Mucosa of descending colon (tissue), 3 donors: ENCODE measurements around the gene CFAP298. TPM values are rescaled to one million over a fixed set of nuclear protein-coding genes. Genes with fewer than 3 reads are reported as not detected.
"Not testable (repeated sequence)": the region's sequence is repeated elsewhere in the genome, so short reads cannot be mapped to it uniquely, and the experiment has no call there.

ENCODE experiments used
- ATAC-seq: fragments of 200-7000 bp; cut with Tn5 transposase; one replicate; pipeline ENCODE4 v1.9.1; 2020; ENCODE audit warnings: mild to moderate bottlenecking, moderate library complexity
- DNase-seq, 3 donors: peaks; one replicate each; pipeline ENCODE4 v3.0.0-alpha.2; 2020
- H3K36me3 ChIP-seq: fragments of 200-600 bp; one replicate; pipeline ENCODE4 v1.8.0; 2021; ENCODE audit warnings: low read depth, mild to moderate bottlenecking
- H3K4me1 ChIP-seq: fragments of 200-600 bp; one replicate; pipeline ENCODE4 v1.8.0; 2021; ENCODE audit warnings: low read depth, mild to moderate bottlenecking
- H3K4me3 ChIP-seq: fragments of 200-600 bp; one replicate; pipeline ENCODE4 v1.8.0; 2021; ENCODE audit warnings: mild to moderate bottlenecking
- H3K9me3 ChIP-seq: fragments of 200-600 bp; one replicate; pipeline ENCODE4 v1.8.0; 2021; ENCODE audit warnings: mild to moderate bottlenecking
- intact Hi-C, 2 donors: fragments of 100-400 bp; cut with DNase I in 1 of 2; cut with micrococcal nuclease in 1 of 2; formaldehyde crosslinking; loops; one replicate each; pipeline versions ENCODE4 v1.11.0 to v1.11.1; 2022; cut with DNase I, micrococcal nuclease
- total RNA-seq, 3 donors: library from RNA; stranded (reverse); fragmentation: NEBNext Ultra II Directional in 2 of 3; extraction: Animal tissue kit (Norgen Biotek cat#: 25700) in 2 of 3; gene quantifications; one replicate each; pipeline versions ENCODE4 v1.2.1 to v1.2.4, GENCODE V29; 2021 to 2023
- TF ChIP-seq, protein P1 (sequence below): fragments of 200-600 bp; IDR thresholded peaks from one replicate; pipeline ENCODE4 v1.8.0; 2022; ENCODE audit warnings: antibody characterized with exemption, mild to moderate bottlenecking
- donor health status: DM: no; HTN: no; CAD: no; lungs with moderate emphysema.
- donor health status: DM: no; HTN: no; CAD: no.
- donor health status: DM: no; HTN: yes; CAD: no.

CFAP298 gene
- total RNA-seq, 3 donors from 2014 or later: 24.2 to 35.6 (median 27.0) TPM

DNA sequence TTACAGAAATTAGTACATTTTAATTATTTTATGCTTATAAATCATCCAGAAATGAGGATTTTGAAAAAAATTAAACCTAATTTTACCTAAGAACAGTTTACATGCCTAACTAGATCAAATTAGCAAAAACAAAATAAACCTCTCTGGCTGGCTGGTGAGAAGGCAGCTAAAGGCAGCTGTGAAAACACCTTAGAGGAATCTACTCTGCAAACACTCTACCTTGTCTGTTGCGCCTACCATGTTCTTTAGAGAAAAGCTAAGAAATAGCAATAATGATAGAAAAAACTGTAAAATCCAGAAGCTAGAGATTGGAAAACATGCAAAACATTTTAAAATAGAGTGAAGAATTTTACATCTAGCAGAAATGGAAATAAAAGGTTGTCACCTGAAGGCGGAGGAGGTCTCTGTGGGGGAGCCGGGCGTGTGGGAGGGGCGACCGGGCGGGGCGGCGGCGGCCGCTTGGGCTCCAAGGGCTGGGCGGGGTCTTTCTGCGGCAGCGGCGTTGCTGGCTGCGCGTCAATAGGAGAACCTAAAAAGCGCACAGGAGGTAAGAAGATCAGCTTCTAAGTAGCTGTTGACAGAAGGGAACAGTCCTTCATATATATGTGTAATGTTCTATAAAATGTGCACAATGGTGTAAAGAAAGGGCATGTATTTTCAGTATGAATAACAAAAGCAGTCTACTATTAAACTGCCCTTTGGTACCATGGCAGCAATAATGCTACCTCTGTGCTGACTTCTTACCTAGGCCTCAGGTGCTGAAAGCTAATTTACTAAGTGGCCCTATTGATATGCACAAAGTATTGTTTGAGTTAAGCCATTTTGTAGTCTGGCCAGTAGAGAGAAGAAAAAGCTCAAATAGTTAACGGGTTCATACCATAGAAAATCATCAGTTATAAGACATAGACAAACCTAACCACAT is 33.3 kb upstream of the CFAP298 start:
- ATAC-seq (no peak), DNase-seq (no peak)
- Histone ChIP-seq H3K36me3 (no peaks in the 10 kb centered on the region), H3K4me1 (no peaks in the 10 kb centered on the region), H3K9me3 (no peaks in the 10 kb centered on the region), H3K4me3 (no peak overlapping the region)
- TF ChIP-seq, protein P1, sequence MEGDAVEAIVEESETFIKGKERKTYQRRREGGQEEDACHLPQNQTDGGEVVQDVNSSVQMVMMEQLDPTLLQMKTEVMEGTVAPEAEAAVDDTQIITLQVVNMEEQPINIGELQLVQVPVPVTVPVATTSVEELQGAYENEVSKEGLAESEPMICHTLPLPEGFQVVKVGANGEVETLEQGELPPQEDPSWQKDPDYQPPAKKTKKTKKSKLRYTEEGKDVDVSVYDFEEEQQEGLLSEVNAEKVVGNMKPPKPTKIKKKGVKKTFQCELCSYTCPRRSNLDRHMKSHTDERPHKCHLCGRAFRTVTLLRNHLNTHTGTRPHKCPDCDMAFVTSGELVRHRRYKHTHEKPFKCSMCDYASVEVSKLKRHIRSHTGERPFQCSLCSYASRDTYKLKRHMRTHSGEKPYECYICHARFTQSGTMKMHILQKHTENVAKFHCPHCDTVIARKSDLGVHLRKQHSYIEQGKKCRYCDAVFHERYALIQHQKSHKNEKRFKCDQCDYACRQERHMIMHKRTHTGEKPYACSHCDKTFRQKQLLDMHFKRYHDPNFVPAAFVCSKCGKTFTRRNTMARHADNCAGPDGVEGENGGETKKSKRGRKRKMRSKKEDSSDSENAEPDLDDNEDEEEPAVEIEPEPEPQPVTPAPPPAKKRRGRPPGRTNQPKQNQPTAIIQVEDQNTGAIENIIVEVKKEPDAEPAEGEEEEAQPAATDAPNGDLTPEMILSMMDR: no peak
- intact Hi-C loops: no loop called here

GRCh38 chr21:32641710-32642698 is 29.8 kb upstream of the CFAP298 start:
- no peaks in the 10 kb centered on the region for H3K4me1 ChIP-seq
- no peak overlapping the region for H3K4me3 ChIP-seq
- no peaks in the 10 kb centered on the region for H3K36me3 ChIP-seq
- no peak for ATAC-seq
- TF ChIP-seq, protein P1: no peak
- no peaks in the 10 kb centered on the region for H3K9me3 ChIP-seq
- intact Hi-C loops: no loop called here
- DNase-seq: no peak

- intact Hi-C loops: no loop called here
- ATAC-seq (no peak), DNase-seq (no peak)
- Histone ChIP-seq H3K9me3 (no peaks in the 10 kb centered on the region), H3K4me3 (no peak overlapping the region), H3K4me1 (no peaks in the 10 kb centered on the region), H3K36me3 (no peaks in the 10 kb centered on the region)
- TF ChIP-seq, protein P1: no peak
Measured at GRCh38 chr21:32626621-32627196, 14.5 kb upstream of the CFAP298 start.

DNA sequence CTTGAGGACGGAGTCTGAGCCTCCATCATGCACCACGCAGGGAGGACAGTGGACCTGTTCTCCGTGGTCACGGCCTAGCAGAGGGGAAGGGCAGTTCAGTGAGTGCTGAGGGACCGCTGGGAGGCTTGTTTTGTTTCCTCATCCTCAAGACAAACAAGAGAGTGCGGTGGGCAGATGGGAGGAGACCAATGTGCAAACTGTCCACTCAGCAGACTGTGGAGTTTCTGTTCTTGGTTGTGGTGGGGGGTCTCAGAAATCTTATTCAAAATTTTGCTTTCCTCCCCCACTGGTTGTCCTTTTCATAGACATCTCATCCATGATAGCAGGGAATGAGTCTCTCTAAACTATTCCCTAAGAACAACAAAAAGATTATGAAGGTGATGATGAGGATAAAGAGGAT is 6.0 kb upstream of the CFAP298 start:
- H3K36me3 ChIP-seq, H3K4me3 ChIP-seq, DNase-seq, ATAC-seq, H3K9me3 ChIP-seq, intact Hi-C loops, H3K4me1 ChIP-seq: not testable (repeated sequence)

GRCh38 chr21:32613436-32614043 is 1.4 kb upstream of the CFAP298 start:
- ATAC-seq: no peak
- DNase-seq: no peak
- H3K9me3 ChIP-seq: no peaks in the 10 kb centered on the region
- TF ChIP-seq, protein P1: no peak
- H3K4me3 ChIP-seq: no peak overlapping the region
- intact Hi-C loops: no loop called here
- H3K4me1 ChIP-seq: peaks cover 6% of the 10 kb centered on the region
- no peaks in the 10 kb centered on the region for H3K36me3 ChIP-seq
